Mesendoderm (in vitro differentiated cells): Measurements from ENCODE around the gene EMC6.

Source experiments
- DNase-seq: peaks from one replicate; pipeline ENCODE4 v3.0.0; 2013
- H2AK5ac ChIP-seq: 2 replicates; pipeline ENCODE4 v1.6.1; 2013; ENCODE audit warnings: low read length, inconsistent platforms
- H2BK120ac ChIP-seq: 2 replicates; pipeline ENCODE4 v1.6.1; 2013; ENCODE audit warnings: low read depth, mild to moderate bottlenecking, low read length, moderate library complexity, mixed read lengths
- H2BK15ac ChIP-seq: replicated peaks from 2 replicates; pipeline ENCODE4 v1.6.1; 2013; ENCODE audit warnings: low read depth, mild to moderate bottlenecking, moderate library complexity
- H2BK5ac ChIP-seq: 2 replicates; pipeline ENCODE4 v1.6.1; 2013; ENCODE audit warnings: low read length, inconsistent platforms
- H3K18ac ChIP-seq: 2 replicates; pipeline ENCODE4 v1.6.1; 2013; ENCODE audit warnings: mild to moderate bottlenecking, low read length, mixed read lengths
- H3K23ac ChIP-seq: one replicate; pipeline ENCODE4 v1.6.1; 2013; ENCODE audit warnings: low read length
- H3K27ac ChIP-seq: 2 replicates; pipeline ENCODE4 v1.5.1; 2013; ENCODE audit warnings: low read depth, mild to moderate bottlenecking, inconsistent platforms, low read length, moderate library complexity
- H3K27me3 ChIP-seq: 2 replicates; pipeline ENCODE4 v1.6.1; 2013; ENCODE audit warnings: low read length, control low read depth, mild to moderate bottlenecking, inconsistent platforms; ENCODE audit not compliant: insufficient read depth, poor library complexity
- H3K36me3 ChIP-seq: 2 replicates; pipeline ENCODE4 v1.6.1; 2013; ENCODE audit warnings: low read length, inconsistent platforms; ENCODE audit not compliant: control insufficient read depth, insufficient read depth
- H3K4ac ChIP-seq: one replicate; pipeline ENCODE4 v1.6.1; 2013; ENCODE audit warnings: low read depth, mild to moderate bottlenecking, low read length, moderate library complexity
- H3K4me1 ChIP-seq: 2 replicates; pipeline ENCODE4 v1.6.1; 2013; ENCODE audit warnings: low read depth, low read length, inconsistent platforms; ENCODE audit not compliant: control insufficient read depth
- H3K4me2 ChIP-seq: 2 replicates; pipeline ENCODE4 v1.6.1; 2013; ENCODE audit warnings: low read length
- H3K4me3 ChIP-seq: 2 replicates; pipeline ENCODE4 v1.5.1; 2013; ENCODE audit warnings: mild to moderate bottlenecking, low read length
- H3K56ac ChIP-seq: one replicate; pipeline ENCODE4 v1.6.1; 2013; ENCODE audit warnings: low read length
- H3K79me1 ChIP-seq: 2 replicates; pipeline ENCODE4 v1.6.1; 2013; ENCODE audit warnings: low read length, inconsistent platforms
- H3K79me2 ChIP-seq: 2 replicates; pipeline ENCODE4 v1.6.1; 2013; ENCODE audit warnings: mild to moderate bottlenecking, low read length; ENCODE audit not compliant: control insufficient read depth, insufficient read depth
- H3K9ac ChIP-seq: 2 replicates; pipeline ENCODE4 v1.6.1; 2013; ENCODE audit warnings: low read length, inconsistent platforms
- H4K5ac ChIP-seq: one replicate; pipeline ENCODE4 v1.6.1; 2013; ENCODE audit warnings: low read length
- H4K8ac ChIP-seq: one replicate; pipeline ENCODE4 v1.6.1; 2013; ENCODE audit warnings: low read depth, mild to moderate bottlenecking, control low read depth, low read length, moderate library complexity
- WGBS: extraction: QIAGEN DNeasy Blood & Tissue Kit; methylation state at CpG from one replicate; pipeline ENCODE4 v1.1.7; 2013; ENCODE audit warnings: low lambda C conversion rate, missing lambda C conversion rate; ENCODE audit not compliant: insufficient coverage; ENCODE audit errors: extremely low coverage; 5-methylcytosine and 5-hydroxymethylcytosine counted together

The EMC6 gene

DNA sequence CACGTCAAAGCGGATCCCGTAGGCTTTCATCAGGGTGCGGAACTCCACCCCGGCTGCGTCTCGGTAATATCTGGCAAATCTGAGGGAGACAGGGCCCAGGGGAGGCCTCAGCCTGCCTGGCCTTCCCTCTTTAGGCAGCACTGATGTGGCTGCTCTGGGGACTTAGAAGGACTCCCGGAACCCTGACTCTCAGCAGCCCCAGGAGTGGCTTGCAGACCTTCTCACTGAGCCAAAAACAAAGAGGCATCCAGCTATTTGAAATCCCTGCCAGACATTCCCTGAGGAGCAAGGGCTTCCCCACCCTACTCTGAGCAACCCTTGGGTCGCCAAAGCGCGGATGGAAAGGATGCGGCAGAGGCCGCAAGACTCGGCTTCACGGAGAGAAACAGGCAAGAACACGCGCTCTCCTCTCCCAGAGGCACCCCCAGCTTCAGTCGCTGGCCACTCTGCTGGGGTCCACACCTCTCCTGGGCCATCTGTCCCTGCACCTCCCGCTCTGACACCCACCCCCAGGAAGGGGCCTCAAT lies 19.5 kb downstream of the EMC6 start:
- no peak overlapping the region for H2BK5ac ChIP-seq
- no peak overlapping the region for H3K4ac ChIP-seq
- H3K23ac ChIP-seq = no peak overlapping the region
- no peak overlapping the region for H3K4me2 ChIP-seq
- H3K79me2 ChIP-seq = no peaks in the 10 kb centered on the region
- H3K36me3 ChIP-seq = no peaks in the 10 kb centered on the region
- no peak overlapping the region for H2BK15ac ChIP-seq
- no peak overlapping the region for H3K27ac ChIP-seq
- no peak overlapping the region for H3K56ac ChIP-seq
- H3K79me1 ChIP-seq = no peaks in the 10 kb centered on the region
- no peak overlapping the region for H4K5ac ChIP-seq
- H2BK120ac ChIP-seq = no peak overlapping the region
- no peak overlapping the region for H4K8ac ChIP-seq
- no peak for DNase-seq
- H2AK5ac ChIP-seq = no peak overlapping the region
- H3K18ac ChIP-seq = no peak overlapping the region
- no peak overlapping the region for H3K9ac ChIP-seq
- H3K4me1 ChIP-seq = no peaks in the 10 kb centered on the region
- no CpG with 5 or more reads among the region's 19 CpGs for WGBS
- H3K4me3 ChIP-seq = no peak overlapping the region
- no peaks in the 10 kb centered on the region for H3K27me3 ChIP-seq

DNA sequence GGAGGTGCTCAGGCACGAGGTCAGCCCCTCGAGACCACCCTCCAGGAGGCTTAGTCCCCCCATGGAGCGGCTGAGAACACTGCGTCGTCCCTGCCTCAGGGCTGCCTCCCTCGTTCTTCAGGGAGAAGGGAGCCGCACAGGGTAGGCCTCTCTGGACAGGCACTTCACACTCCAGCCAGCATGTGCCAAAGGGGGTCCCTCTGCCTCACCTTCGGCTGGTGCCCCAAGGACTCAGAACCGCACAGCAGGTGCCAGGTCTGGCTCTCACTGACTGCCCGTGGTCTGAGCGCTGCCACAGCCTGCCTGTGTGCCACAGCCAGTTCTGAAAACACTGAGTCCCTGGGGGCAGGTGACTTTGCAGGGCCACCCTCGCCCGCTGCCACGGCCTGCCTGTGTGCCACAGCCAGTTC lies 20.2 kb downstream of the EMC6 start:
- no peak overlapping the region for H3K9ac ChIP-seq
- H3K79me2 ChIP-seq = no peaks in the 10 kb centered on the region
- no peak overlapping the region for H3K4ac ChIP-seq
- WGBS = no CpG with 5 or more reads among the region's 14 CpGs
- no peak overlapping the region for H3K4me2 ChIP-seq
- H4K5ac ChIP-seq = no peak overlapping the region
- no peak overlapping the region for H2BK120ac ChIP-seq
- no peak overlapping the region for H3K27ac ChIP-seq
- no peak overlapping the region for H2BK5ac ChIP-seq
- H3K27me3 ChIP-seq = no peaks in the 10 kb centered on the region
- H2AK5ac ChIP-seq = no peak overlapping the region
- no peak overlapping the region for H4K8ac ChIP-seq
- no peak overlapping the region for H3K4me3 ChIP-seq
- no peak for DNase-seq
- H3K18ac ChIP-seq = no peak overlapping the region
- no peaks in the 10 kb centered on the region for H3K4me1 ChIP-seq
- H3K36me3 ChIP-seq = no peaks in the 10 kb centered on the region
- H3K56ac ChIP-seq = no peak overlapping the region
- no peaks in the 10 kb centered on the region for H3K79me1 ChIP-seq
- H3K23ac ChIP-seq = no peak overlapping the region
- no peak overlapping the region for H2BK15ac ChIP-seq

DNA sequence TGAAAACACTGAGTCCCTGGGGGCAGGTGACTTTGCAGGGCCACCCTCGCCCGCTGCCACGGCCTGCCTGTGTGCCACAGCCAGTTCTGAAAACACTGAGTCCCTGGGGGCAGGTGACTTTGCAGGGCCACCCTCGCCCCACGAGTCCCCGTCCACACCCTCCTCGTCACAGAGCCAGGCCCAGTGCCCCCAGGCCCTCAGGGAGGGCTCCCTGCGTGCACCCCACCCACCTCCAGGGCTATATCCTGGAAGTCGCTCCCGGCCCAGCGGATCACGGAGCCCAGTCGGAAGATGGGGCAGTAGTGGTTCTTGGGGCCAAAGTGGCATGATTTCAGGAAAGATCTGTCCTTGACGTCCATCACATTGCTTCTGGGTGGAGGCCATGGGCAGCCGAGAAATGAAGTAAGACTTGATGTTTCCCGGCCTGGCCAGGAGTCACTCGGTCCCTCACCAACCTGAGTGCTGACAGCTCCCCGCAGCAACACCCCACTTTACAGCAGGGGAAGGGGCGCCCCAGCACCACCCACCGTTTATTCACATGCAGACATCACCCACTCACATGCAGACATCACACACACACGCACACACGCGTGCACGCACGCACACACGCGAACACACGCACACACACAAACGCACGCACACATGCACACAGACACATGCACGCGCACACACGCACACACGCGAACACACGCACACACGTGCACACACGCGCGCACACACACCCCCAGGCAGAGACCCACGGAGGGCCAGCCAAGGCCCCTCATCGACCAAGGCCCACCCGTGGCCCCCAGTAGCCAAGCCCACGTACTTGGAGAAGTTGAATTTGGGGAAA lies 20.9 kb downstream of the EMC6 start:
- Histone ChIP-seq H4K5ac (no peak overlapping the region), H3K27me3 (peaks cover 1% of the 10 kb centered on the region), H3K79me2 (no peaks in the 10 kb centered on the region), H3K79me1 (no peaks in the 10 kb centered on the region), H2AK5ac (no peak overlapping the region), H3K56ac (no peak overlapping the region), H2BK15ac (no peak overlapping the region), H2BK120ac (no peak overlapping the region), H3K23ac (no peak overlapping the region), H3K27ac (no peak overlapping the region), H3K18ac (no peak overlapping the region), H3K4me1 (no peaks in the 10 kb centered on the region), H4K8ac (no peak overlapping the region), H3K36me3 (no peaks in the 10 kb centered on the region), H2BK5ac (no peak overlapping the region), H3K4ac (no peak overlapping the region), H3K4me3 (no peak overlapping the region), H3K4me2 (no peak overlapping the region), H3K9ac (no peak overlapping the region)
- WGBS = no CpG with 5 or more reads among the region's 44 CpGs
- DNase-seq = no peak

DNA sequence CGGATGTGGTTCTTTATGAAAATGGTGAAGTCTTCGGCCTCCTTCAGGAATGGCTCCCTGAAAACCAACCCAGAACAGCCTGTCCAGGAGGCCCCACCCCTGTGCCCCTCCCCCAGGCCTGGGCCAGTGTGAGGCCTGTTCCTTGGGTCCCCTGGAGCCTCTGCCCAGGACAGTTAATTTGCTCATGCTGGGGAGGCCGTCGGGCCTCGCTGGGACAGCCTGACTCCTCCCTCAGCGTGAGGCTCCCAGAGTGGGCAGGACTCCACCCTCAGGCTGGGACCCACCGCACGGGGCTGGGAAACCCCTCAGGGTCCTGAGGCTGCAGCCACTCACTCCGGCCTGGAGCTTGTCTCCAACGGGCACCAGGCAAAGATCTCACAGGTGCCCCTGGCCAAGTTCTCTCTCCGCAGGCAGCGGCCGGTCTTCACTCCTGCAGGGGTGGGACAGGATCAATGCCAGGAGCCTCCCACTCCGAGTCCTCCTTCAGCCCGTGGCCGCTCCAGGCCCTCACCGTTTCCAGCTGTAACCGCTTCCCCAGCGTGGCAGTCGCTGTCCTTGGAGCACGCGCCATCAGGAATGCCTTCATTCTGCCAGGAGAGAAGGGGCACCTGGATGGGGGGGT lies 21.6 kb downstream of the EMC6 start:
- H4K8ac ChIP-seq = no peak overlapping the region
- no peak overlapping the region for H3K27ac ChIP-seq
- no peak overlapping the region for H4K5ac ChIP-seq
- no peak overlapping the region for H3K4me2 ChIP-seq
- H2BK5ac ChIP-seq = no peak overlapping the region
- no peaks in the 10 kb centered on the region for H3K79me1 ChIP-seq
- no peak overlapping the region for H3K23ac ChIP-seq
- H3K4me3 ChIP-seq = no peak overlapping the region
- no peak overlapping the region for H3K4ac ChIP-seq
- H3K56ac ChIP-seq = no peak overlapping the region
- no peak for DNase-seq
- no peaks in the 10 kb centered on the region for H3K79me2 ChIP-seq
- H3K18ac ChIP-seq = no peak overlapping the region
- no peaks in the 10 kb centered on the region for H3K4me1 ChIP-seq
- peaks cover 6% of the 10 kb centered on the region for H3K27me3 ChIP-seq
- H2BK15ac ChIP-seq = no peak overlapping the region
- H2AK5ac ChIP-seq = no peak overlapping the region
- H3K36me3 ChIP-seq = no peaks in the 10 kb centered on the region
- no CpG with 5 or more reads among the region's 22 CpGs for WGBS
- no peak overlapping the region for H3K9ac ChIP-seq
- no peak overlapping the region for H2BK120ac ChIP-seq

DNA sequence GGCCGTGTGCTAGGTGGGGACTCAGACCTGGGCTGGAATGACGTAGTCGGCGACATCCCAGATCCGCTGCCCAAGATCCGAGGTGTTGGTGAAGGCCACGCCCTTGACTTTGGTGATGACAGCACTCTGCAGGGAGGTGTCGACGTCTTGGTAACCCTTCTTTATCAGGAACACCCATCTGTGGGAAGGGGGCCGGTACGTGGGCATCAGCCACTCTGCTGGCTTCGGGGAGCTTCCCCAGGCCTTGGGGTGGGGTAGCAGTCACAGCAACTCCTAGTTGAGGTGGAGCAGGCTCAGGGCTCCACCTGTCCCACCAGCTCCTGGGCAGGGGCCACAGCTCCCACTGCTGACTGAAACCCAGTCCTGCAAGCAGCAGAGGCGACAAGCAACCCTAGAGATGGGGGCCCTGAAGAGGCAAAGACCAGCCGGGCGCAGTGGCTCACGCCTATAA lies 23.0 kb downstream of the EMC6 start:
- no CpG with 5 or more reads among the region's 16 CpGs for WGBS
- Histone ChIP-seq H2AK5ac (no peak overlapping the region), H3K56ac (no peak overlapping the region), H4K8ac (no peak overlapping the region), H3K36me3 (no peaks in the 10 kb centered on the region), H3K18ac (no peak overlapping the region), H3K4me2 (no peak overlapping the region), H3K9ac (no peak overlapping the region), H3K79me1 (no peaks in the 10 kb centered on the region), H3K4me3 (no peak overlapping the region), H3K4ac (no peak overlapping the region), H4K5ac (no peak overlapping the region), H3K23ac (no peak overlapping the region), H3K27ac (no peak overlapping the region), H2BK120ac (no peak overlapping the region), H3K4me1 (no peaks in the 10 kb centered on the region), H3K79me2 (no peaks in the 10 kb centered on the region), H3K27me3 (peaks cover 18% of the 10 kb centered on the region), H2BK5ac (no peak overlapping the region), H2BK15ac (no peak overlapping the region)
- DNase-seq = peak; percentile 55
